ENCODE measurements around the gene SSH3. TPM values are rescaled to one million over a fixed set of nuclear protein-coding genes. Genes with fewer than 3 reads are reported as not detected.

SSH3 gene
- total RNA-seq, 1 donor from 2014 or later: 7.2 TPM

GRCh38 chr11:67278939-67279588 is 24.3 kb upstream of the SSH3 start:
- no peak for DNase-seq (ENCODE audit: low read depth in 2 of 2)

- no peak for DNase-seq (ENCODE audit: low read depth in 2 of 2)
Observed at GRCh38 chr11:67279589-67280340, 23.6 kb upstream of the SSH3 start.

- no peak for DNase-seq (ENCODE audit: low read depth in 2 of 2)
Observed at GRCh38 chr11:67280341-67280787, 23.0 kb upstream of the SSH3 start.

- no peak for DNase-seq (ENCODE audit: low read depth in 2 of 2)
Observed at GRCh38 chr11:67280788-67281551, 22.4 kb upstream of the SSH3 start.

GRCh38 chr11:67281552-67282150 is 21.7 kb upstream of the SSH3 start:
- no peak for DNase-seq (ENCODE audit: low read depth in 2 of 2)

GRCh38 chr11:67282155-67282875 is 21.0 kb upstream of the SSH3 start:
- no peak for DNase-seq (ENCODE audit: low read depth in 2 of 2)

GRCh38 chr11:67282876-67283371 is 20.4 kb upstream of the SSH3 start:
- DNase-seq (ENCODE audit: low read depth in 2 of 2): no peak

GRCh38 chr11:67283481-67283963 is 19.8 kb upstream of the SSH3 start:
- no peak for DNase-seq (ENCODE audit: low read depth in 2 of 2)

- no peak for DNase-seq (ENCODE audit: low read depth in 2 of 2)
Observed at GRCh38 chr11:67284811-67285540, 18.4 kb upstream of the SSH3 start.

GRCh38 chr11:67285541-67286498 is 17.5 kb upstream of the SSH3 start:
- DNase-seq (ENCODE audit: low read depth in 2 of 2): no peak

GRCh38 chr11:67286621-67287333 is 16.6 kb upstream of the SSH3 start:
- no peak for DNase-seq (ENCODE audit: low read depth in 2 of 2)

- DNase-seq (ENCODE audit: low read depth in 2 of 2): no peak
Observed at GRCh38 chr11:67287355-67288197, 15.8 kb upstream of the SSH3 start.

- DNase-seq (ENCODE audit: low read depth in 2 of 2): no peak
Observed at GRCh38 chr11:67288198-67288451, 15.2 kb upstream of the SSH3 start.

GRCh38 chr11:67288452-67289225 is 14.7 kb upstream of the SSH3 start:
- DNase-seq (ENCODE audit: low read depth in 2 of 2): peak; percentile 57 to 85

GRCh38 chr11:67289226-67289650 is 14.1 kb upstream of the SSH3 start, which contains the start of gene ANKRD13D:
Gene ANKRD13D (plus strand): TSS chr11:67289303. CDS start chr11:67289461, 158 bp downstream.
- no peak for DNase-seq (ENCODE audit: low read depth in 2 of 2)

- DNase-seq (ENCODE audit: low read depth in 2 of 2): no peak
Observed at GRCh38 chr11:67289651-67290479, 13.5 kb upstream of the SSH3 start.
